Measurements from ENCODE around the gene TEKT2.

TEKT2 gene

GRCh38 chr1:36062315-36062714 lies 21.6 kb upstream of the TEKT2 start:
- no peak for DNase-seq (ENCODE audit: extremely low read depth, low read depth)
- no peak for TF ChIP-seq CTCF (IDR thresholded peaks at IDR 0.05; ENCODE audit: low read depth, low read length)

- DNase-seq (ENCODE audit: extremely low read depth, low read depth): no peak
- TF ChIP-seq CTCF (IDR thresholded peaks at IDR 0.05; ENCODE audit: low read depth, low read length): no peak
Observed at GRCh38 chr1:36067871-36068270, 16.0 kb upstream of the TEKT2 start.

GRCh38 chr1:36068866-36069265 lies 15.0 kb upstream of the TEKT2 start:
- TF ChIP-seq CTCF (IDR thresholded peaks at IDR 0.05; ENCODE audit: low read depth, low read length): no peak
- no peak for DNase-seq (ENCODE audit: extremely low read depth, low read depth)

GRCh38 chr1:36070349-36070748 lies 13.5 kb upstream of the TEKT2 start:
- TF ChIP-seq CTCF (IDR thresholded peaks at IDR 0.05; ENCODE audit: low read depth, low read length): no peak
- DNase-seq (ENCODE audit: extremely low read depth, low read depth): no peak

GRCh38 chr1:36076979-36077573 lies 6.8 kb upstream of the TEKT2 start:
- no peak for DNase-seq (ENCODE audit: extremely low read depth, low read depth)
- TF ChIP-seq CTCF (IDR thresholded peaks at IDR 0.05; ENCODE audit: low read depth, low read length): no peak

- DNase-seq (ENCODE audit: extremely low read depth, low read depth): no peak
- no peak for TF ChIP-seq CTCF (IDR thresholded peaks at IDR 0.05; ENCODE audit: low read depth, low read length)
Observed at GRCh38 chr1:36080236-36080635, 3.7 kb upstream of the TEKT2 start.

- no peak for DNase-seq (ENCODE audit: extremely low read depth, low read depth)
- TF ChIP-seq CTCF (IDR thresholded peaks at IDR 0.05; ENCODE audit: low read depth, low read length): no peak
Observed at GRCh38 chr1:36080801-36081200, 3.1 kb upstream of the TEKT2 start.

Data from AG09319 (cell line).